Measurements from ENCODE around the gene SPATA31C2. TPM values are rescaled to one million over a fixed set of nuclear protein-coding genes. Genes with fewer than 3 reads are reported as not detected.
"Not testable (repeated sequence)": the region's sequence is repeated elsewhere in the genome, so short reads cannot be mapped to it uniquely, and the experiment has no call there.

The SPATA31C2 gene
- total and polyA plus RNA-seq, 2 of the 13 experiments (the other 11 are each of a cell fraction or from before 2014, with no cell fraction given): not detected

GRCh38 chr9:88113156-88114130, 24.8 kb downstream of the SPATA31C2 start:
- WGBS (ENCODE audit: low lambda C conversion rate): 65% methylated on average over 38 of the region's 38 CpGs
- H3K27ac ChIP-seq (ENCODE audit: extremely low read length, insufficient read depth, low read length); H4K20me1 ChIP-seq (ENCODE audit: insufficient read depth, low read length); FAIRE-seq; H3K9me3 ChIP-seq (ENCODE audit: low read length); CTCF ChIA-PET (ENCODE audit: low intra/inter-chr PET ratio, low total read pairs); H3K79me2 ChIP-seq (ENCODE audit: insufficient read depth, low read length); H3K4me3 ChIP-seq (replicated peaks in 1 of 3; ENCODE audit: insufficient read depth in 1 of 3, low read depth in 2 of 3, low read length in 3 of 3); POLR2A ChIA-PET; BruUV-seq (replicated peaks); H3K9ac ChIP-seq (ENCODE audit: insufficient read depth, low read depth, low read length); DNase-seq (ENCODE audit: low spot score); H2AFZ ChIP-seq (ENCODE audit: low read length); H3K4me1 ChIP-seq (ENCODE audit: insufficient read depth, low read length); intact Hi-C loops (cut with micrococcal nuclease; ENCODE audit: unreplicated experiment); in situ Hi-C loops (cut with HindIII; ENCODE audit: extremely low pct_ligation_motif_present, low pct_unique_long_range_greater_than_20kb); H3K4me2 ChIP-seq (ENCODE audit: low read depth, low read length); H3K27me3 ChIP-seq (ENCODE audit: control insufficient read depth in 1 of 2, insufficient read depth in 2 of 2, low read length in 2 of 2); H3K36me3 ChIP-seq (replicated peaks in 1 of 2; ENCODE audit: control insufficient read depth in 1 of 2, insufficient read depth in 2 of 2, low read length in 2 of 2): not testable (repeated sequence)
- ATAC-seq: peak; percentile 43; the same call in 1 of the 3 replicates

GRCh38 chr9:88110026-88110425, 28.2 kb downstream of the SPATA31C2 start:
- FAIRE-seq: no peak
- in situ Hi-C loops (cut with HindIII; ENCODE audit: extremely low pct_ligation_motif_present, low pct_unique_long_range_greater_than_20kb) (no loop called here), intact Hi-C loops (cut with micrococcal nuclease; ENCODE audit: unreplicated experiment) (no loop called here)
- Histone ChIP-seq H3K9me3 (ENCODE audit: low read length) (no peaks in the 10 kb centered on the region), H4K20me1 (ENCODE audit: insufficient read depth, low read length) (no peaks in the 10 kb centered on the region), H3K4me3 (replicated peaks in 1 of 3; ENCODE audit: insufficient read depth in 1 of 3, low read depth in 2 of 3, low read length in 3 of 3) (no peak overlapping the region), H3K79me2 (ENCODE audit: insufficient read depth, low read length) (no peaks in the 10 kb centered on the region), H3K36me3 (replicated peaks in 1 of 2; ENCODE audit: control insufficient read depth in 1 of 2, insufficient read depth in 2 of 2, low read length in 2 of 2) (no peaks in the 10 kb centered on the region), H3K9ac (ENCODE audit: insufficient read depth, low read depth, low read length) (no peak overlapping the region), H3K27me3 (ENCODE audit: control insufficient read depth in 1 of 2, insufficient read depth in 2 of 2, low read length in 2 of 2) (no peaks in the 10 kb centered on the region), H3K4me1 (ENCODE audit: insufficient read depth, low read length) (no peaks in the 10 kb centered on the region), H3K27ac (ENCODE audit: extremely low read length, insufficient read depth, low read length) (no peak overlapping the region), H3K4me2 (ENCODE audit: low read depth, low read length) (no peak overlapping the region), H2AFZ (ENCODE audit: low read length) (no peak overlapping the region)
- ChIA-PET POLR2A (no interaction called here), CTCF (ENCODE audit: low intra/inter-chr PET ratio, low total read pairs) (no interaction called here)
- BruUV-seq (replicated peaks): no TSS peak
- ATAC-seq: no peak
- 35% methylated on average over 3 of the region's 3 CpGs for WGBS (ENCODE audit: low lambda C conversion rate)
- DNase-seq (ENCODE audit: low spot score): no peak
- TF ChIP-seq FOXP4 (CRISPR knock-in tag; IDR thresholded peaks at IDR 0.05) (no peak), JUND (CRISPR knock-in tag; IDR thresholded peaks at IDR 0.05) (no peak), CBX2 (IDR thresholded peaks at IDR 0.05; ENCODE audit: low read depth, low read length) (no peak), CBX2 (CRISPR knock-in tag; IDR thresholded peaks at IDR 0.05; ENCODE audit: low read depth) (no peak), YEATS2 (CRISPR knock-in tag; IDR thresholded peaks at IDR 0.05; ENCODE audit: borderline replicate concordance) (no peak), ZNF253 (CRISPR knock-in tag; IDR thresholded peaks at IDR 0.05; ENCODE audit: borderline replicate concordance) (no peak), ZBED4 (CRISPR knock-in tag; IDR thresholded peaks at IDR 0.05; ENCODE audit: borderline replicate concordance) (no peak), FOSL1 (CRISPR knock-in tag; IDR thresholded peaks at IDR 0.05; ENCODE audit: borderline replicate concordance) (no peak), ZFP37 (CRISPR knock-in tag; IDR thresholded peaks at IDR 0.05; ENCODE audit: borderline replicate concordance) (no peak), KLF16 (CRISPR knock-in tag; IDR thresholded peaks at IDR 0.05) (no peak), ZNF20 (CRISPR knock-in tag; IDR thresholded peaks at IDR 0.05) (no peak), RFXANK (CRISPR knock-in tag; IDR thresholded peaks at IDR 0.05) (no peak)

Data from HepG2 (cell line).